Measurements from ENCODE around the gene HIBADH.

GRCh38 chr7:27510541-27510940, 152.1 kb downstream of the HIBADH start:
- TF ChIP-seq SUZ12 (IDR thresholded peaks at IDR 0.05) (no peak), BHLHE40 (IDR thresholded peaks at IDR 0.05; ENCODE audit: borderline replicate concordance) (no peak), SP1 (IDR thresholded peaks at IDR 0.05) (no peak), ZNF384 (IDR thresholded peaks at IDR 0.05) (peak; percentile 72), ARNT (IDR thresholded peaks at IDR 0.05) (no peak), HDGF (IDR thresholded peaks at IDR 0.05; ENCODE audit: borderline replicate concordance) (no peak), L3MBTL2 (conservative IDR thresholded peaks at IDR 0.05) (no peak), ELF4 (IDR thresholded peaks at IDR 0.05) (no peak), FOXM1 (IDR thresholded peaks at IDR 0.05; ENCODE audit: borderline replicate concordance) (no peak)
